GM12873 (cell line): Measurements from ENCODE around the gene PRDX1.
A peak's percentile ranks its signal among the peaks of the same experiment; 100 is the strongest.

Experiments
- CTCF ChIP-seq: IDR thresholded peaks from 2 replicates; pipeline ENCODE4 v1.5.1; 2012; ENCODE audit warnings: low read depth, mild to moderate bottlenecking, moderate library complexity, low read length, control low read depth; ENCODE audit not compliant: insufficient read depth; ENCODE audit errors: missing control alignments

The PRDX1 gene

DNA sequence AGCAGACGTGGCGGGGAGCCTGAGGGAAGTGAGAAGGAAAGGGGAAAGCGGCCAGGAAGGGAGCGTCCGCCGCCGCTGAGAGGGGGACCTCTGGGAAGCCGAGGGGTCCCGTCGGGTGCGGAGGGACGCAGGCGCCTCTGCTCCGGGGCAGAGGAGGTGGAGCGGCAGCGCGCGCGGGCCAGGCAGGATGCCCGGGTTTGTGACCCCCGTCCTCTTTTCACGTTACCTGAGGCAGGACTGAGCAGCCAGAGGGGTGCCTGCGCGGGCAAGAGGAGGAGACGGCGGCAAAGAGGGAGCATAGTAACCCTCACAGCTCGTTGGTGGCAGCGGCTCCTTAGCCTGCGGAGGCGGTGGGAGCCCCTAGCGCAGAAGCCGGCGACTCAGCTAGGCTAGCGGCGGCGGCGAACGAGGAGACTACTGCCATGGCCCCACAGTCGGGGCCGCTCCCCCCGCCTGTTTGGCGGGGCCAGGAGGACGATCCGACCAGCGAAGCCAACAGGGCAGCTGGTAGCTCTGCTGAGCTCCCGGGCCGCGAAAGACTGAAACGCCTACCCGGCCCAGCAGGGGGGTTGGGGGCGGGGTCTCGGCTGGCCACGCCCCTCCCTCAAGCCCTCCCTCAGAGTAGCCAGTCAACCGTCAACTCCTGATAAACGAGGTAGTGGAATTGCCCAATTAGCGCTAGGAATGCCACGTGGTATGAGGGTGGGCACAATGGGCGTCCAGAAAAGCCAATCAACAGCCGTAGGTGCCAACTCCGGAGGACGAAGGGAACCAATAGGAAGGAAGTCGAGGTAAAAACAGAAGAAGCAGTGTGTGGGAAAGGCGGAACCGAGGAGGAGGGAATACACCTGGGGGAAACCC is 30.8 kb downstream of the PRDX1 start, which contains the start of gene TESK2:
Gene TESK2 (minus strand): TSS at position 538 of the 861 bp plus-strand sequence. CDS start 33,378 bp downstream, outside the sequence.
- peak; percentile 31 for TF ChIP-seq CTCF

DNA sequence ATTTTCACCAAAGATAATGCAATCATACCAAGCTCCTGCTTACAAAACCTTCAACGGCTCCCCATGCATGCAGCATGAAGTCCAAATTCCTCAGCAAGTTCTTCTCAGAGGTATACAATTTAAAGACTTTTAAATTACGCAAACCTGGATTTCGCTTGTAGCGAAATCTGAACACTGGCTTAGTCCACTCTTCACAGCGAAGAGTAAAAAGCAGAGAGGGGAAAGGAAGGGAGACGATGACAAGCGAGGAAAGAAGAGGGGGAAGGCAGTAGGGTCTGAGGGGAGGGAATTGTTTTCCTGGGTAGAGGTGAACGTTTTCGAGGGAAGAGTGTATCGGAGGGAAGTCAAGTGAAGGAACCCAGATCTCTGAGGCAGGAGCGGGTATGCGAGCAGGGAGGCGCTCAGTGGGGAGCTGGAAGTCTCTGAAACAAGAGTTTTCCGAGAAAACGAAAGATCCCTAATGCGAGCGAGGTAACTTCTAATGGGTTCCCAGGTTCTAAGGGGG is 31.5 kb downstream of the PRDX1 start:
- no peak for TF ChIP-seq CTCF

- TF ChIP-seq CTCF, result no peak
These were observed 32.9 kb downstream of the PRDX1 start for GRCh38 chr1:45488666-45489377.

DNA sequence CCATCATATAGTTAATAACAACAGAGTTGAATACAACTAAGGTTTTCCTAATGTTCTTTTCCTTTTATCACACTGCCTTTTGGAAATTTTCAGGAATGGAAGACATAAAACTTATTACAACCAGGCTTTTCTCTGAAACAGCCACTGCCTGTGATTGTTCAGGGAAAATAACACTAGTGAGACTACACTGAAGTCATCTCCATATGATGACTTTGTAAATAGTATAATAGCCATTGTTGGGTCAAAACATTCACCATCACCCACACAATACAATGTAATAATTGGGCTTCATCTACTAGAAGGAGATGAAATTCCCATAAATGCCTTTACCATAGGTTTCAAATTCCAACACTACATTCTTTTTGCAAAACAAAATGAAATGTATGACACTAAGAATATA is 35.7 kb downstream of the PRDX1 start:
- TF ChIP-seq CTCF, result no peak

DNA sequence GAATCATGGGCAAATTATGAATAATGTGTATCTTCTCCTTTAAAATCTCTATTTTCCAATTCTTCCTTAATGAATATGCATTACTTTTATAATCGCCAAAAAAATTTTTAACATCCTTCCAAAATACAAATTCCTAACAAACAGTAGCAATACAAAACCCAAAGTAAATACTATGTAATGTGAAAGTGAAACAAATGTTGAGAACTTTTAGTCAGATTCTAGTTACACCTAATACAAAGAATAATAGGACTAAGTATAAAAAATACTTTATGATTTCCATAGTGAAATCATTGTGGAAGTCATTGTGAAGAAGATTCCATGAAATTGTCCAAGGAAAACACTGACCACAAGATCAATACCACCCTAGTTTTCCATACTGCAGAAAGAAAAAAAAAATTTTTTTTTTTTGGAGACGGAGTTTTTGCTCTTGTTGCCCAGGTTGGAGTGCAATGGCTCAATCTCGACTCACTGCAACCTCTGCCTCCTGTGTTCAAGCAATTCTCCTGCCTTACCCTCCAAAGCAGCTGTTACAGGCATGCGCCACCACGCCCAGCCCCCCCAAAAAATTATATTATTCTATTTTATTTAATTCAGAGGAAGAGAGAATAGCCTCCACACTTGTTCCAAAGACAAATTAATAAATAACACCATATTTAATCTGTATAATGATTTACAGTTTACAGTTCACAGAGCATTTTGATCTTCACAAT is 42.5 kb downstream of the PRDX1 start:
- TF ChIP-seq CTCF, result no peak

GRCh38 chr1:45478121-45478814 is 43.4 kb downstream of the PRDX1 start:
- TF ChIP-seq CTCF, result no peak
